Kidney glomerular epithelial cell (primary cell): Measurements from ENCODE around the gene NUDT13.

Experiments used
- DNase-seq: peaks from one replicate; lab custom pipeline; 2025; lab: John Stamatoyannopoulos, UW

Gene NUDT13

GRCh38 chr10:73163096-73163495 is 52.8 kb downstream of the NUDT13 start:
- no peak for DNase-seq

DNA sequence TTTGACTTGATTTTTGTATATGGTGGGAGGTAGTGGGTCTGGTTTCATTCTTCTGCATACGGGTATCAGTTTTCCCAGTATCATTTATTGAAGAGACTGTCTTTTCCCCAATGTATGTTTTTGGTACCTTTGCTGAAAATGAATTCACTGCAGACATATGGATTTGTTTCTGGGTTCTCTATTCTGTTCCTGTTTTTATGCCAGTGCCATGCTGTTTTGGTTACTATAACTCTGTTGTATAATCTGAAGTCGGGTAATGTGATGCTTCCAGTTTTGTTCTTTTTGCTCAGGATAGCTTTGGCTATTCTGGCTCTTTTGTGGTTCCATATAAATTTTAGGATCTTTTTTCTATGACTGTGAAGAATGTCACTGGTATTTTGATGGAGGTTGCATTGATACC is 56.7 kb downstream of the NUDT13 start:
- no peak for DNase-seq

DNA sequence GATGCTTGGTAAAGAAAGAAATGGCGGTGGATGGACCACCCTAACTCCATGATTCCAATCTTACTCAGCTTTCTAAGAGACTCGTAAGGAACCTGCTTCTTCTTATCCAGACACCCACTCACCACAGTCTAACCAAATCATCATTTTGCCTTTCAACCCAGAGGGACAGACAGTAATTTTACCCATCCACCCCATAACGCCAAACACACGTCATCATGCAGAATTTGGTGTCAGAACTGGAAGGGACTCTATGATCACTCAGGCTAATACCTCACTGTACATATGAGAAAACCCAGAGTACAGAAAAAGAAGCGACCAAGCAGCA is 57.2 kb downstream of the NUDT13 start:
- peak; percentile 44 for DNase-seq

- DNase-seq, result peak; percentile 76
Observed at GRCh38 chr10:73167783-73168464, 57.7 kb downstream of the NUDT13 start, which contains the start of the genes ECD and FAM149B1. Gene ECD, minus strand, starts transcription at chr10:73168008. Its CDS starts 4,071 bp downstream, at chr10:73163937. Gene FAM149B1, plus strand, starts transcription at chr10:73168119. Its CDS starts 221 bp downstream, at chr10:73168340.

DNA sequence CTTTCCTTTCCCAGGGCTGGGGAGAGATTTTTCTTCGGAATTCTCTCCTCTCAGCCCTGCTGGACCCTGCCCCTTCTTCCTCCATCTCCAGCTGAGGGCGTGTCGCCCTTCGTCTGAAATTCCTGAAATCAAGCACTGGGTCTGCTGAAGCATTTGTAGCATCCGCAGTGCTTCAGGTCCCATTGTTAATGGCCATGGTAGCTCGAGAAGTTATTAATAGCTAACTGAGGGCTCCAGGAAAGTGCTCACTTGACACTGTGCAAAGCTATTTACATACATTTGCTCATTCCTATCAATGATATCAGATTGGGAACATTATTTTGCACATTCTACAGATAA is 58.2 kb downstream of the NUDT13 start:
- peak; percentile 70 for DNase-seq

- no peak for DNase-seq
Observed at GRCh38 chr10:73169320-73169719, 59.1 kb downstream of the NUDT13 start.

GRCh38 chr10:73172867-73173266 is 62.6 kb downstream of the NUDT13 start:
- DNase-seq, result no peak

GRCh38 chr10:73174148-73174925 is 64.1 kb downstream of the NUDT13 start:
- DNase-seq, result no peak
